ENCODE results near the gene MTF1. TPM values are rescaled to one million over a fixed set of nuclear protein-coding genes. Genes with fewer than 3 reads are reported as not detected.

MTF1 gene
- total RNA-seq, 1 donor from 2014 or later = 11.3 TPM

- H3K27me3 ChIP-seq (ENCODE audit: low read depth) = no peaks in the 10 kb centered on the region
- H3K36me3 ChIP-seq = peaks cover 35% of the 10 kb centered on the region
- no peak overlapping the region for H3K4me3 ChIP-seq
- no peak for DNase-seq
- H3K27ac ChIP-seq (replicated peaks) = no peak overlapping the region
- H3K4me1 ChIP-seq = peaks cover 36% of the 10 kb centered on the region
- TF ChIP-seq CTCF (IDR thresholded peaks at IDR 0.05; ENCODE audit: borderline replicate concordance) = no peak
- intact Hi-C loops (cut with micrococcal nuclease) = no loop called here
- H3K9me3 ChIP-seq (replicated peaks) = no peaks in the 10 kb centered on the region
These were observed 17.7 kb downstream of the MTF1 start for GRCh38 chr1:37841652-37842051.

- Histone ChIP-seq H3K4me1 (peaks cover 32% of the 10 kb centered on the region), H3K9me3 (replicated peaks) (no peaks in the 10 kb centered on the region), H3K36me3 (peaks cover 42% of the 10 kb centered on the region), H3K27ac (replicated peaks) (no peak overlapping the region), H3K27me3 (ENCODE audit: low read depth) (no peaks in the 10 kb centered on the region), H3K4me3 (no peak overlapping the region)
- intact Hi-C loops (cut with micrococcal nuclease) = no loop called here
- DNase-seq = no peak
- no peak for TF ChIP-seq CTCF (IDR thresholded peaks at IDR 0.05; ENCODE audit: borderline replicate concordance)
These were observed 18.7 kb downstream of the MTF1 start for GRCh38 chr1:37840711-37841110.

- H3K9me3 ChIP-seq (replicated peaks) = no peaks in the 10 kb centered on the region
- H3K4me1 ChIP-seq = peaks cover 22% of the 10 kb centered on the region
- TF ChIP-seq CTCF (IDR thresholded peaks at IDR 0.05; ENCODE audit: borderline replicate concordance) = no peak
- DNase-seq = no peak
- peaks cover 52% of the 10 kb centered on the region for H3K36me3 ChIP-seq
- H3K27me3 ChIP-seq (ENCODE audit: low read depth) = no peaks in the 10 kb centered on the region
- intact Hi-C loops (cut with micrococcal nuclease) = no loop called here
- H3K27ac ChIP-seq (replicated peaks) = peak overlapping the region; percentile 21
- H3K4me3 ChIP-seq = no peak overlapping the region
These were observed 19.7 kb downstream of the MTF1 start for GRCh38 chr1:37839676-37840075.

GRCh38 chr1:37836788-37837187, 22.6 kb downstream of the MTF1 start:
- DNase-seq = no peak
- peaks cover 81% of the 10 kb centered on the region for H3K36me3 ChIP-seq
- H3K27me3 ChIP-seq (ENCODE audit: low read depth) = no peaks in the 10 kb centered on the region

GRCh38 chr1:37831809-37832208, 27.6 kb downstream of the MTF1 start:
- TF ChIP-seq CTCF (IDR thresholded peaks at IDR 0.05; ENCODE audit: borderline replicate concordance) = no peak
- intact Hi-C loops (cut with micrococcal nuclease) = no loop called here
- Histone ChIP-seq H3K9me3 (replicated peaks) (no peaks in the 10 kb centered on the region), H3K4me1 (no peaks in the 10 kb centered on the region), H3K27ac (replicated peaks) (no peak overlapping the region), H3K36me3 (peaks cover 83% of the 10 kb centered on the region), H3K4me3 (no peak overlapping the region), H3K27me3 (ENCODE audit: low read depth) (no peaks in the 10 kb centered on the region)
- no peak for DNase-seq

More at GRCh38 chr1:37836788-37837187, 22.6 kb downstream of the MTF1 start:
- no peaks in the 10 kb centered on the region for H3K9me3 ChIP-seq (replicated peaks)
- TF ChIP-seq CTCF (IDR thresholded peaks at IDR 0.05; ENCODE audit: borderline replicate concordance) = no peak
- no peak overlapping the region for H3K27ac ChIP-seq (replicated peaks)
- peaks cover 12% of the 10 kb centered on the region for H3K4me1 ChIP-seq
- intact Hi-C loops (cut with micrococcal nuclease) = no loop called here
- H3K4me3 ChIP-seq = no peak overlapping the region

- intact Hi-C loops (cut with micrococcal nuclease) = no loop called here
- H3K4me3 ChIP-seq = no peak overlapping the region
- H3K27ac ChIP-seq (replicated peaks) = no peak overlapping the region
- H3K27me3 ChIP-seq (ENCODE audit: low read depth) = no peaks in the 10 kb centered on the region
- H3K4me1 ChIP-seq = no peaks in the 10 kb centered on the region
- no peak for DNase-seq
- no peaks in the 10 kb centered on the region for H3K9me3 ChIP-seq (replicated peaks)
- TF ChIP-seq CTCF (IDR thresholded peaks at IDR 0.05; ENCODE audit: borderline replicate concordance) = no peak
- peaks cover 85% of the 10 kb centered on the region for H3K36me3 ChIP-seq
These were observed 28.3 kb downstream of the MTF1 start for GRCh38 chr1:37831109-37831508.

All from left ventricle myocardium inferior (tissue), 1 donor.